Adrenal gland (tissue), 12 donors: ENCODE results near the gene TAF6. TPM values are rescaled to one million over a fixed set of nuclear protein-coding genes. Genes with fewer than 3 reads are reported as not detected.

Experiments used
- DNase-seq, 7 donors: peaks; one replicate each; pipeline ENCODE4 v3.0.0-alpha.2; 2019 to 2020
- H3K27ac ChIP-seq, 5 donors: fragments of 200-600 bp; sonication (generic) in 4 of 5; 1 replicate in 3 of 5; 2 replicates in 2 of 5; pipeline versions ENCODE4 v1.5.1 to v1.8.0; 2016 to 2020; ENCODE audit warnings: mild to moderate bottlenecking in 1 of 5
- H3K27me3 ChIP-seq: fragments of 200-600 bp; 2 replicates; pipeline ENCODE4 v1.8.0; 2021
- H3K36me3 ChIP-seq, 2 donors: fragments of 200-600 bp; replicated peaks in 1 of 2; 1 replicate in 1 of 2; 2 replicates in 1 of 2; pipeline versions ENCODE4 v1.5.1 to v1.8.0; 2018 to 2022
- H3K4me1 ChIP-seq, 2 donors: fragments of 200-600 bp; replicated peaks in 1 of 2; 1 replicate in 1 of 2; 2 replicates in 1 of 2; pipeline versions ENCODE4 v1.5.1 to v1.8.0; 2018 to 2021
- H3K4me3 ChIP-seq, 4 donors: fragments of 200-600 bp; sonication (generic) in 3 of 4; one replicate each; pipeline ENCODE4 v1.5.1; 2016 to 2018
- H3K9me3 ChIP-seq, 3 donors: fragments of 200-600 bp; sonication (generic) in 1 of 3; replicated peaks in 1 of 3; 1 replicate in 2 of 3; 2 replicates in 1 of 3; pipeline versions ENCODE4 v1.5.1 to v1.8.0; 2016 to 2021
- POLR2A ChIP-seq, 2 donors: fragments of 450-650 bp; IDR thresholded peaks; one replicate each; pipeline ENCODE4 v1.6.1; 2017; ENCODE audit warnings: antibody characterized with exemption in 2 of 2, mild to moderate bottlenecking in 2 of 2, moderate library complexity in 1 of 2
- WGBS, 4 donors: extraction: QIAGEN DNeasy Blood & Tissue Kit in 2 of 4; methylation state at CpG; one replicate each; pipeline versions ENCODE4 v1.1.5 to v1.1.7; 2013 to 2017; 5-methylcytosine and 5-hydroxymethylcytosine counted together
- intact Hi-C, 2 donors: fragments of 100-400 bp; cut with DNase I; formaldehyde crosslinking; loops; one replicate each; pipeline versions ENCODE4 v1.14.1 to v1.15.0; 2022 to 2023
- polyA plus RNA-seq, 3 donors: library from polyadenylated mRNA; stranded (reverse); fragments of 200-250 nt in 2 of 3; fragments of 350-450 nt in 1 of 3; fragmentation: Illumina TruSeq in 1 of 3; extraction: RNeasy Lipid Tissue Mini Kit (QIAGEN cat#74804) in 1 of 3; gene quantifications; one replicate each; pipeline ENCODE4 v1.2.3, GENCODE V29; 2013 to 2014
- total RNA-seq, 9 donors: library from RNA; depleted of rRNA in 4 of 9; stranded (reverse); fragments of >200 nt in 4 of 9; fragments of 120-200 nt in 1 of 9; fragmentation: NEBNext Ultra II Directional in 1 of 9; extraction: Animal tissue kit (Norgen Biotek cat#: 25700) in 1 of 9; gene quantifications; one replicate each; pipeline versions ENCODE4 v1.1.0 to v1.2.4, GENCODE V29; 2013 to 2023
- TF ChIP-seq, protein P1 (sequence below), 6 experiments: fragments of 450-650 bp in 4 of 6; fragments of 200-600 bp in 2 of 6; sonication (generic) in 1 of 6; IDR thresholded peaks; 1 replicate in 5 of 6; 2 replicates in 1 of 6; pipeline versions ENCODE4 v1.5.1 to v1.8.0; 2016 to 2021; ENCODE audit warnings: antibody characterized with exemption in 6 of 6, mild to moderate bottlenecking in 2 of 6, moderate library complexity in 1 of 6
- donor health status: healthy with polysubstance abuse.
- donor health status: Bipolar disorder and iron deficiency.
- donor health status: DM: yes; HTN: yes; CAD: no.
- donor health status: DM: no; HTN: no; CAD: no.
- donor health status: DM: no; HTN: no; CAD: no.
- donor health status: DM: yes; HTN: yes; CAD: no.

The TAF6 gene
- total and polyA plus RNA-seq, 12 donors = 16.0 to 141 (median 68.7) TPM

- peak overlapping the region in 4 of 5 donors; percentile 60 to 94 (median 78) for H3K27ac ChIP-seq
- no peak for TF ChIP-seq POLR2A (IDR thresholded peaks at IDR 0.05)
- TF ChIP-seq, protein P1, sequence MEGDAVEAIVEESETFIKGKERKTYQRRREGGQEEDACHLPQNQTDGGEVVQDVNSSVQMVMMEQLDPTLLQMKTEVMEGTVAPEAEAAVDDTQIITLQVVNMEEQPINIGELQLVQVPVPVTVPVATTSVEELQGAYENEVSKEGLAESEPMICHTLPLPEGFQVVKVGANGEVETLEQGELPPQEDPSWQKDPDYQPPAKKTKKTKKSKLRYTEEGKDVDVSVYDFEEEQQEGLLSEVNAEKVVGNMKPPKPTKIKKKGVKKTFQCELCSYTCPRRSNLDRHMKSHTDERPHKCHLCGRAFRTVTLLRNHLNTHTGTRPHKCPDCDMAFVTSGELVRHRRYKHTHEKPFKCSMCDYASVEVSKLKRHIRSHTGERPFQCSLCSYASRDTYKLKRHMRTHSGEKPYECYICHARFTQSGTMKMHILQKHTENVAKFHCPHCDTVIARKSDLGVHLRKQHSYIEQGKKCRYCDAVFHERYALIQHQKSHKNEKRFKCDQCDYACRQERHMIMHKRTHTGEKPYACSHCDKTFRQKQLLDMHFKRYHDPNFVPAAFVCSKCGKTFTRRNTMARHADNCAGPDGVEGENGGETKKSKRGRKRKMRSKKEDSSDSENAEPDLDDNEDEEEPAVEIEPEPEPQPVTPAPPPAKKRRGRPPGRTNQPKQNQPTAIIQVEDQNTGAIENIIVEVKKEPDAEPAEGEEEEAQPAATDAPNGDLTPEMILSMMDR (IDR thresholded peaks at IDR 0.05) = no peak
- H3K4me3 ChIP-seq = peak overlapping the region; percentile 16 to 76 (median 54)
- WGBS, 4 donors = 20 to 43% (median 31%) methylated on average over 8 to 19 of the region's 19 CpGs
- DNase-seq = peak; percentile 63 to 82 (median 72)
- no peaks in the 10 kb centered on the region for H3K9me3 ChIP-seq
- peaks cover 12 to 16% of the 10 kb centered on the region in 2 donors for H3K4me1 ChIP-seq
- intact Hi-C loops = no loop called here
- no peaks in the 10 kb centered on the region for H3K27me3 ChIP-seq
- no peaks in the 10 kb centered on the region for H3K36me3 ChIP-seq
Observed at GRCh38 chr7:100119970-100120732, 993 bp upstream of the TAF6 start.

DNA sequence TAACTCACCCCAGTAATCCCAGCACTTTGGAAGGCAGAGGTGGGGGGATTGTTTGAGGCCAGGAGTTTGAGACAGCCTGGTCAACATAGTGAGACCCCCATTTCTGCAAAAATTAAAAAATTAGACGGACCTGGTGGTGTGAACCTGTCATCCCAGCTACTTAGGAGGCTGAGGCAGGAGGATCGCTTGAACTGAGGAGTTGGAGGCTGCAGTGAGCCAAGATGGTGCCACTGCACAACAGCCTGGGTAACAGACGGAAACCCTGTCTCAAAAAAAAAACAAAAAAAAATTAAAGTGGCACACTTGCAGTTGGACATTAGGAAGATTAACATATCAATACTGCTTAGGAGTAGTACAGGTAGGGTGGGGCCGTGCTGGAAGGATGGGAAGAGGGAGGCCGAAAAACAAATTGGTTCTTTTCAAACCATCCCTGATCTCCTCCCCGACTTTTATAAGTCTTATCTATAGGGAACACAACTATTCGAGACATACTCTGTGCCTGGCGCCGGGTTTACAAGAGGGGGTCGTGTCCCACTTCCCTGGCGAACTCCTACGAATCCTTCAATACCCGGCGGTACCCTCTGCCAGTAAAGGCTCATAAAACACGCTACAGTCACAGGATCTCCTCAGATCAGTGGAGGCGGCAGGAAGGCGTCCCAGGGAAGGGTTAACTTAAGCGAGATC, 628 bp downstream of the TAF6 start:
- Histone ChIP-seq H3K4me1 (peaks cover 12 to 16% of the 10 kb centered on the region in 2 donors), H3K4me3 (peak overlapping the region in 3 of 4 donors; percentile 57 to 89 (median 76)), H3K9me3 (no peaks in the 10 kb centered on the region), H3K36me3 (peaks cover 0 to 5% of the 10 kb centered on the region in 2 donors), H3K27me3 (no peaks in the 10 kb centered on the region), H3K27ac (peak overlapping the region in 1 of 5 donors; percentile 85)
- WGBS, 4 donors = 21 to 24% (median 22%) methylated on average over 14 to 18 of the region's 18 CpGs
- intact Hi-C loops = no loop called here
- DNase-seq = no peak
- TF ChIP-seq, protein P1 (IDR thresholded peaks at IDR 0.05) = no peak
- TF ChIP-seq POLR2A (IDR thresholded peaks at IDR 0.05) = no peak

DNA sequence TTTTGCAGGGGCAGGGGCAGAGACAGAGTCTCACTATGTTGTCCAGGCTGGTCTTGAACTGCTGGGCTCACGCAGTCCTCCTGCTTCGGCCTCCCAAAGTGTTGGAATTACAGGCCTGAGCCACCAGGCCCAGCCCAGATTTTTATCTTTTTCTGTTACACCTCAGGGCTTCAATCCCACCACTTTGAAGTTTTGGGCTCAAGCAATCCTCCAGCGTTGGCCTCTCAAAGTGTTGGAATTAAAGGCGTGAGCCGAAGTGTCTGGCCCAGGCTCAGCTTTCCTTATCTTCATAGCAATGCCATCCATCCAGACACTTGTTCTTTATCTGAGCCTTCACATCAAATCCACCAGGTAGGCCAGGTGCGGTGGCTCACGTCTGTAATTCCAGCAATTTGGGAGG, 4.1 kb downstream of the TAF6 start:
- no peak for TF ChIP-seq POLR2A (IDR thresholded peaks at IDR 0.05)
- TF ChIP-seq, protein P1 (IDR thresholded peaks at IDR 0.05) = no peak
- intact Hi-C loops = no loop called here

GRCh38 chr7:100111914-100112313, 7.2 kb downstream of the TAF6 start:
- no peak for DNase-seq
- H3K27ac ChIP-seq = no peak overlapping the region
- no peaks in the 10 kb centered on the region for H3K4me1 ChIP-seq
- H3K36me3 ChIP-seq = peaks cover 0 to 65% of the 10 kb centered on the region in 2 donors
- no peaks in the 10 kb centered on the region for H3K27me3 ChIP-seq
- TF ChIP-seq POLR2A (IDR thresholded peaks at IDR 0.05) = no peak
- TF ChIP-seq, protein P1 (IDR thresholded peaks at IDR 0.05) = no peak
- intact Hi-C loops = no loop called here
- 82 to 98% (median 89%) methylated on average over 4 to 13 of the region's 13 CpGs for WGBS, 4 donors
- no peaks in the 10 kb centered on the region for H3K9me3 ChIP-seq
- no peak overlapping the region for H3K4me3 ChIP-seq

More for the DNA sequence above, 4.1 kb downstream of the TAF6 start:
- H3K4me3 ChIP-seq = no peak overlapping the region
- DNase-seq = no peak
- no peak overlapping the region for H3K27ac ChIP-seq
- H3K36me3 ChIP-seq = peaks cover 0 to 37% of the 10 kb centered on the region in 2 donors
- H3K9me3 ChIP-seq = no peaks in the 10 kb centered on the region
- H3K4me1 ChIP-seq = peaks cover 7% of the 10 kb centered on the region in 2 donors
- 90 to 96% (median 92%) methylated on average over 7 of the region's 7 CpGs for WGBS, 4 donors
- H3K27me3 ChIP-seq = no peaks in the 10 kb centered on the region
